CD14-positive monocyte (primary cell): ENCODE data around the gene CDC42EP3. TPM values are rescaled to one million over a fixed set of nuclear protein-coding genes. Genes with fewer than 3 reads are reported as not detected.

Experiments used
- DNase-seq, 3 donors: peaks; one replicate each; pipeline ENCODE4 v3.0.0-alpha.2; 2011 to 2022
- H2AFZ ChIP-seq: 2 replicates; pipeline ENCODE4 v1.6.0; 2012; ENCODE audit warnings: mild to moderate bottlenecking, low read depth, low read length, inconsistent platforms; ENCODE audit not compliant: insufficient read depth, poor library complexity, severe bottlenecking
- H3K27ac ChIP-seq, 2 donors: 1 replicate in 1 of 2; 2 replicates in 1 of 2; pipeline ENCODE4 v1.5.1; 2012 to 2013; ENCODE audit warnings: low read length in 2 of 2, control low read depth in 1 of 2, inconsistent platforms in 1 of 2, low read depth in 1 of 2, mild to moderate bottlenecking in 1 of 2
- H3K27me3 ChIP-seq, 2 donors: one replicate each; pipeline versions ENCODE4 v1.6.0 to v1.6.1; 2011 to 2013; ENCODE audit warnings: low read length in 2 of 2; ENCODE audit not compliant: control insufficient read depth in 2 of 2, insufficient read depth in 2 of 2
- H3K36me3 ChIP-seq, 2 donors: replicated peaks in 1 of 2; 1 replicate in 1 of 2; 2 replicates in 1 of 2; pipeline versions ENCODE4 v1.5.1 to v1.6.1; 2012 to 2013; ENCODE audit warnings: low read length in 2 of 2, control low read depth in 1 of 2, inconsistent platforms in 1 of 2, mild to moderate bottlenecking in 1 of 2; ENCODE audit not compliant: insufficient read depth in 2 of 2, control insufficient read depth in 1 of 2
- H3K4me1 ChIP-seq, 2 donors: 1 replicate in 1 of 2; 2 replicates in 1 of 2; pipeline versions ENCODE4 v1.5.1 to v1.6.1; 2012 to 2013; ENCODE audit warnings: low read length in 2 of 2, control low read depth in 1 of 2, inconsistent platforms in 1 of 2, mild to moderate bottlenecking in 1 of 2, moderate library complexity in 1 of 2; ENCODE audit not compliant: insufficient read depth in 2 of 2, control insufficient read depth in 1 of 2
- H3K4me2 ChIP-seq: replicated peaks from 2 replicates; pipeline ENCODE3; 2012; ENCODE audit warnings: low read length, moderate library complexity, mild to moderate bottlenecking; ENCODE audit not compliant: poor library complexity, severe bottlenecking; ENCODE audit errors: extremely low read depth
- H3K4me3 ChIP-seq, 3 experiments: fragments of 200-600 bp in 1 of 3; sonication (generic) in 1 of 3; replicated peaks in 1 of 3; 1 replicate in 2 of 3; 2 replicates in 1 of 3; pipeline ENCODE4 v1.5.1; 2011 to 2013; ENCODE audit warnings: low read length in 3 of 3, mild to moderate bottlenecking in 3 of 3, control low read depth in 2 of 3, low read depth in 2 of 3, inconsistent platforms in 1 of 3, moderate library complexity in 1 of 3
- H3K79me2 ChIP-seq: 2 replicates; pipeline ENCODE4 v1.6.0; 2012; ENCODE audit warnings: mild to moderate bottlenecking, control low read depth, inconsistent platforms, low read length, moderate library complexity; ENCODE audit not compliant: insufficient read depth
- H3K9ac ChIP-seq: 2 replicates; pipeline ENCODE4 v1.6.0; 2017; ENCODE audit warnings: low read length, mild to moderate bottlenecking; ENCODE audit not compliant: insufficient read depth, poor library complexity, severe bottlenecking
- H3K9me3 ChIP-seq, 2 donors: replicated peaks in 1 of 2; 1 replicate in 1 of 2; 2 replicates in 1 of 2; pipeline versions ENCODE4 v1.5.1 to v1.6.1; 2012 to 2013; ENCODE audit warnings: low read length in 2 of 2, control low read depth in 1 of 2; ENCODE audit not compliant: control insufficient read depth in 1 of 2, insufficient read depth in 1 of 2
- H4K20me1 ChIP-seq: 2 replicates; pipeline ENCODE4 v1.6.0; 2012; ENCODE audit warnings: mild to moderate bottlenecking, low read length, control low read depth, moderate library complexity; ENCODE audit not compliant: insufficient read depth
- H3K27ac Mint-ChIP-seq, 7 donors: one replicate each; pipeline ENCODE4 v1.8.0; 2020; ENCODE audit warnings: mild to moderate bottlenecking in 7 of 7, mixed read lengths in 7 of 7, moderate library complexity in 6 of 7, inconsistent platforms in 2 of 7
- H3K27me3 Mint-ChIP-seq, 3 donors: one replicate each; pipeline ENCODE4 v1.8.0; 2021 to 2022; ENCODE audit warnings: low read depth in 3 of 3, mild to moderate bottlenecking in 3 of 3, mixed read lengths in 3 of 3, moderate library complexity in 3 of 3, inconsistent platforms in 1 of 3
- H3K36me3 Mint-ChIP-seq, 2 donors: one replicate each; pipeline ENCODE4 v1.8.0; 2020; ENCODE audit warnings: mixed read lengths in 2 of 2, inconsistent platforms in 1 of 2, mild to moderate bottlenecking in 1 of 2
- H3K4me1 Mint-ChIP-seq: one replicate; pipeline ENCODE4 v1.8.0; 2020; ENCODE audit warnings: mild to moderate bottlenecking, mixed read lengths
- H3K4me3 Mint-ChIP-seq, 2 donors: one replicate each; pipeline ENCODE4 v1.8.0; 2020; ENCODE audit warnings: mild to moderate bottlenecking in 2 of 2, mixed read lengths in 2 of 2, moderate library complexity in 1 of 2
- H3K9me3 Mint-ChIP-seq, 7 donors: one replicate each; pipeline ENCODE4 v1.8.0; 2020 to 2022; ENCODE audit warnings: mixed read lengths in 7 of 7, mild to moderate bottlenecking in 6 of 7, moderate library complexity in 6 of 7, inconsistent platforms in 2 of 7
- WGBS: methylation state at CpG from one replicate; pipeline ENCODE4 v1.1.5; 2013; ENCODE audit warnings: missing lambda C conversion rate; ENCODE audit not compliant: insufficient coverage; 5-methylcytosine and 5-hydroxymethylcytosine counted together
- intact Hi-C, 2 donors: fragments of 100-400 bp; cut with micrococcal nuclease; formaldehyde crosslinking; loops; one replicate each; pipeline versions ENCODE4 v1.15.0 to v1.15.1; 2023
- polyA plus RNA-seq, 3 donors: library from polyadenylated mRNA; depleted of rRNA in 1 of 3; unstranded in 2 of 3; stranded (reverse) in 1 of 3; fragments of 300-500 nt in 2 of 3; fragments of >200 nt in 1 of 3; fragmentation: Illumina TruSeq in 2 of 3; gene quantifications; 1 replicate in 2 of 3; 2 replicates in 1 of 3; pipeline ENCODE4 v1.2.3, GENCODE V29; 2012 to 2021
- TF ChIP-seq, protein P1 (sequence below): fragments of 200-600 bp; IDR thresholded peaks from one replicate; pipeline ENCODE4 v1.8.0; 2022; ENCODE audit warnings: antibody characterized with exemption, mild to moderate bottlenecking

CDC42EP3 gene
- polyA plus RNA-seq, 3 donors, result 179 to 272 (median 249) TPM

DNA sequence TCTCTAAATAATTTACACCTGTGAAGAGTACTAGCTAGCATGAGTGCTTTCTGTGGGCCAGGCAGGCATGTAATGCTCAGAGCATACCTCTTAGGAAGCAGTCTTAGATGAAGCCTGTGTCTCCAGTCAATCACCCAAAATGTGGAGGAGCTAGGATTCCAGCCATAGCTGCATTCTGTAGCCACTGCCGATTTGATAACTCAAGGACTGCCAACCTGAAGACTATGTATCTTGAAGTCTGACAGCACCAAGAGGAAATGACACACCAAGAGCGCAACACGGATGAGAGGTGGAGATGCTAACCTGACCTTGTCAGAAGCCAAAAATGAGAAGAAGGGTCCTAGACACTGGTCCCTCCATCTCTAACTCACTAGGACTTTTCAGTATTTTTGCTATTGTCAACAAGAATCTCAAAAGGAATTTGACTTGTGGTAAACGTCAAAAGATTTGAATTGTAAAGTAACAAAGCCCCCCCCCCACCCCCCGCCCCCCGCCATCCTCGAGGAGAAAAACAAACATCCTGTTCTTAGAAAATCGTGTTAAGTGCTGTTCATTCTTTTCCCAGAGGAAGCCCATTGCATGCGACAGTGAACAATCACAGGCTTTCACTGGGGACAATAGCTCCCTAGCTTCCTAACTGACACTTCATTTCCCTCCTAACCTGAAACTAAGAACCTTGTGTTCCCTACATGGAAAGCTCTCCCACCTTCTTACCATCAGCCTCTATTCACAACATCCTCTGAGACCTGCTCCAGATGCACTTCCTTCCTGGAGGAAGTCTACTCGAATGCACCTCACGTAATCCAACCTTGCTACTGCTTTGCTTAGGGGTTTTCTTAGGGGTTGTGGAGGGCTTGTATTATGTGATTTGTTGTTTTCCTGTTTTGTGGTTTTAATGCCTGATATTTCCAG, 14.7 kb downstream of the CDC42EP3 start:
- no peaks in the 10 kb centered on the region for H3K27me3 ChIP-seq
- H3K9ac ChIP-seq, result peak overlapping the region; percentile 10
- DNase-seq, result no peak
- H4K20me1 ChIP-seq, result peaks cover 99% of the 10 kb centered on the region
- no peaks in the 10 kb centered on the region for H3K9me3 ChIP-seq
- peaks cover 100% of the 10 kb centered on the region for H3K79me2 ChIP-seq
- Mint-ChIP-seq H3K9me3 (no peaks in the 10 kb centered on the region), H3K4me1 (peaks cover 95% of the 10 kb centered on the region), H3K36me3 (peaks cover 76 to 92% of the 10 kb centered on the region in 2 donors), H3K4me3 (peak overlapping the region in 1 of 2 donors; percentile 67), H3K27me3 (peaks cover 0 to 1% (median 0%) of the 10 kb centered on the region in 3 donors), H3K27ac (peak overlapping the region; percentile 60 to 96 (median 87))
- TF ChIP-seq, protein P1, sequence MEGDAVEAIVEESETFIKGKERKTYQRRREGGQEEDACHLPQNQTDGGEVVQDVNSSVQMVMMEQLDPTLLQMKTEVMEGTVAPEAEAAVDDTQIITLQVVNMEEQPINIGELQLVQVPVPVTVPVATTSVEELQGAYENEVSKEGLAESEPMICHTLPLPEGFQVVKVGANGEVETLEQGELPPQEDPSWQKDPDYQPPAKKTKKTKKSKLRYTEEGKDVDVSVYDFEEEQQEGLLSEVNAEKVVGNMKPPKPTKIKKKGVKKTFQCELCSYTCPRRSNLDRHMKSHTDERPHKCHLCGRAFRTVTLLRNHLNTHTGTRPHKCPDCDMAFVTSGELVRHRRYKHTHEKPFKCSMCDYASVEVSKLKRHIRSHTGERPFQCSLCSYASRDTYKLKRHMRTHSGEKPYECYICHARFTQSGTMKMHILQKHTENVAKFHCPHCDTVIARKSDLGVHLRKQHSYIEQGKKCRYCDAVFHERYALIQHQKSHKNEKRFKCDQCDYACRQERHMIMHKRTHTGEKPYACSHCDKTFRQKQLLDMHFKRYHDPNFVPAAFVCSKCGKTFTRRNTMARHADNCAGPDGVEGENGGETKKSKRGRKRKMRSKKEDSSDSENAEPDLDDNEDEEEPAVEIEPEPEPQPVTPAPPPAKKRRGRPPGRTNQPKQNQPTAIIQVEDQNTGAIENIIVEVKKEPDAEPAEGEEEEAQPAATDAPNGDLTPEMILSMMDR, result no peak
- WGBS, result 62% methylated on average over 5 of the region's 11 CpGs
- H3K4me2 ChIP-seq, result peak overlapping the region; percentile 2
- H3K36me3 ChIP-seq, result peaks cover 36 to 76% of the 10 kb centered on the region in 2 donors
- intact Hi-C loops, result no loop called here
- peak overlapping the region in 1 of 2 donors; percentile 92 for H3K27ac ChIP-seq
- peaks cover 95 to 98% of the 10 kb centered on the region in 2 donors for H3K4me1 ChIP-seq
- no peak overlapping the region for H2AFZ ChIP-seq
- H3K4me3 ChIP-seq, result no peak overlapping the region

DNA sequence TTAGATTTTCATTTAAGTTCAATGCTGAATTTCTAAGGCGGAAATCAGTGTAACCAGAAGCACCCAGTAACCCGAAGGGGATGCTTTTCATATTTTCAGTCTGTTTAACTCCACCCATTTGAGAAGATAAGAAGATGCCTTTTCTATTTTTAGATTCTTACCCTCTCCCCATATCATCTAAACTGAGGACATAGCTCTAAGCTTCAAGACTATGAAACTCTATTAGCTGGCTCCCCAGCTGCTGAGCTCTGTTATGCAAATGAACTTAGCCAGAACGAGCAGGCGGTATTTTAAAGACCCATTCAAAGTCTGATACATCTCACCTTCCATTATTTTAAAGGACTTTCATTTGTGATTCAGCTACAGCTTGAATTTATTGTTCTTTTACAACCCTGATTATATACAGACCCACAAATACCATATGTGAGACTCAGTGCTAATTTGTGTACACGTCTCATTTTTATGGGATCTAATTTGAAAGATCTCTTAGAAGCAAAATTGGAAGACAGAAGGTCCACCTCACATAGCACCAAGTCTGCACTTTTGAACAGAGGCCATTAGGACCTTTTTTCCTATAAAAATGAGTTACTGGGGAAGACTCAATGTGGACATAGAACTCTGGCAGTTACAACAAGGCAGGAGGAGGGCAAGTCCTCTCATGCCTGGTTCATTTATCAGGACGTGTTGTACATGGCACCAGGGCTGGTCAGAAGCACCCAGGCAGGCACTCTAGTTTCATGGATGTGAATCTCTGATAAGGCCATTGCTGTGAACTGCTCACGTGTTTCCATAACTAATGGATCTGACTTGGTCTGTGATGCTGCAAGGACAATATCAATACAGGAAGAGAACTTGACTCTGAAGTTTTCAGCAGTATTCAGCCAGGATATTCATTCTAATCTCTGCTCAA, 16.3 kb downstream of the CDC42EP3 start:
- H3K27ac Mint-ChIP-seq, result peak overlapping the region; percentile 81 to 99 (median 96)
- TF ChIP-seq, protein P1, result no peak
- intact Hi-C loops, result no loop called here
- peaks cover 29 to 60% of the 10 kb centered on the region in 2 donors for H3K36me3 ChIP-seq
- no peaks in the 10 kb centered on the region for H3K9me3 ChIP-seq
- DNase-seq, result no peak
- H3K27me3 ChIP-seq, result no peaks in the 10 kb centered on the region
- H3K4me3 Mint-ChIP-seq, result no peak overlapping the region
- no peak overlapping the region for H3K4me3 ChIP-seq
- H3K4me2 ChIP-seq, result no peak overlapping the region
- peak overlapping the region; percentile 31 to 92 for H3K27ac ChIP-seq
- H3K36me3 Mint-ChIP-seq, result peaks cover 73 to 91% of the 10 kb centered on the region in 2 donors
- H4K20me1 ChIP-seq, result peaks cover 99% of the 10 kb centered on the region
- H3K27me3 Mint-ChIP-seq, result peaks cover 0 to 1% (median 0%) of the 10 kb centered on the region in 3 donors
- peaks cover 100% of the 10 kb centered on the region for H3K79me2 ChIP-seq
- no peaks in the 10 kb centered on the region for H3K9me3 Mint-ChIP-seq
- WGBS, result 87% methylated on average over 3 of the region's 7 CpGs
- H3K9ac ChIP-seq, result no peak overlapping the region
- H3K4me1 Mint-ChIP-seq, result peaks cover 96% of the 10 kb centered on the region
- no peak overlapping the region for H2AFZ ChIP-seq
- peaks cover 97 to 98% of the 10 kb centered on the region in 2 donors for H3K4me1 ChIP-seq
